Right lobe of liver (tissue), 4 donors: ENCODE data around the gene GRID1.

ENCODE experiments used
- POLR2A ChIP-seq: fragments of 450-650 bp; IDR thresholded peaks from one replicate; pipeline ENCODE4 v1.6.1; 2017; ENCODE audit warnings: antibody characterized with exemption, mild to moderate bottlenecking
- TF ChIP-seq, protein P1 (sequence below), 4 donors: fragments of 200-600 bp in 3 of 4; fragments of 450-650 bp in 1 of 4; IDR thresholded peaks; one replicate each; pipeline versions ENCODE4 v1.5.1 to v1.8.0; 2016 to 2022; ENCODE audit warnings: antibody characterized with exemption in 4 of 4, mild to moderate bottlenecking in 2 of 4
- donor health status: DM: no; HTN: no; CAD: no.
- donor health status: DM: no; HTN: no; CAD: no.
- donor health status: DM: no; HTN: yes; CAD: no.

DNA sequence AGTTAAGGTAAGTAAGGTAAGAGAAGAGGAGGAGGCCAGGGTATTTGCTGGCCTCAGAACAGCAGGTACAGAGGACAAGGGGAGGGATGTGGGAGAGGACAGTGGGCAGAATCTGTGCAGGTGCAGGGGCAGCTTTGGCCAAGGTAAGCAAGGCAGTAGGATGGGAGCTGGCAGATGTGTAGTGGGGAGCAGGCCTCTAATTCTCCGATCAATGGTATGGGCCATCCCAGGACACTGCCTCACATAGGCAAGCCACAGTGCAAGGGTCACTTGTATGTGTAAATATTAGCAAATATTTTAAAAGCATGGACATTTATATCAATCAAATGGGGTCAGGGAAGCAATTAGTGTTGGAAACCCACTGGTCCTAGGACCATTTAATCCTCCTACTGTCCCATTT is 373.5 kb downstream of the GRID1 start:
- TF ChIP-seq, protein P1, sequence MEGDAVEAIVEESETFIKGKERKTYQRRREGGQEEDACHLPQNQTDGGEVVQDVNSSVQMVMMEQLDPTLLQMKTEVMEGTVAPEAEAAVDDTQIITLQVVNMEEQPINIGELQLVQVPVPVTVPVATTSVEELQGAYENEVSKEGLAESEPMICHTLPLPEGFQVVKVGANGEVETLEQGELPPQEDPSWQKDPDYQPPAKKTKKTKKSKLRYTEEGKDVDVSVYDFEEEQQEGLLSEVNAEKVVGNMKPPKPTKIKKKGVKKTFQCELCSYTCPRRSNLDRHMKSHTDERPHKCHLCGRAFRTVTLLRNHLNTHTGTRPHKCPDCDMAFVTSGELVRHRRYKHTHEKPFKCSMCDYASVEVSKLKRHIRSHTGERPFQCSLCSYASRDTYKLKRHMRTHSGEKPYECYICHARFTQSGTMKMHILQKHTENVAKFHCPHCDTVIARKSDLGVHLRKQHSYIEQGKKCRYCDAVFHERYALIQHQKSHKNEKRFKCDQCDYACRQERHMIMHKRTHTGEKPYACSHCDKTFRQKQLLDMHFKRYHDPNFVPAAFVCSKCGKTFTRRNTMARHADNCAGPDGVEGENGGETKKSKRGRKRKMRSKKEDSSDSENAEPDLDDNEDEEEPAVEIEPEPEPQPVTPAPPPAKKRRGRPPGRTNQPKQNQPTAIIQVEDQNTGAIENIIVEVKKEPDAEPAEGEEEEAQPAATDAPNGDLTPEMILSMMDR (IDR thresholded peaks at IDR 0.05): no peak
- no peak for TF ChIP-seq POLR2A
